ENCODE results near the gene CRYBB3. TPM values are rescaled to one million over a fixed set of nuclear protein-coding genes. Genes with fewer than 3 reads are reported as not detected.

The CRYBB3 gene
- total and polyA plus RNA-seq, 2 of the 4 experiments (the other 2 are of a cell fraction), result not detected

- Histone ChIP-seq H3K27ac (ENCODE audit: insufficient read depth, low read length) (no peak overlapping the region), H2BK20ac (ENCODE audit: low read depth, low read length) (no peak overlapping the region), H3K4me3 (ENCODE audit: insufficient read depth, low read depth, low read length) (no peak overlapping the region), H3K18ac (ENCODE audit: low read depth, low read length) (no peak overlapping the region), H3K9me1 (ENCODE audit: insufficient read depth, low read length) (no peaks in the 10 kb centered on the region), H3K4me1 (ENCODE audit: control insufficient read depth, insufficient read depth, low read length) (no peaks in the 10 kb centered on the region), H4K20me1 (ENCODE audit: insufficient read depth, low read length) (no peaks in the 10 kb centered on the region), H2BK5ac (ENCODE audit: low read depth, low read length, poor library complexity, severe bottlenecking) (no peak overlapping the region), H3K14ac (replicated peaks; ENCODE audit: low read depth, low read length) (no peak overlapping the region), H3K9ac (ENCODE audit: low read depth, low read length) (no peak overlapping the region), H3K23ac (ENCODE audit: low read depth, low read length) (no peak overlapping the region), H2AFZ (replicated peaks; ENCODE audit: low read length, poor library complexity) (no peak overlapping the region), H3K56ac (ENCODE audit: extremely low read depth, insufficient read depth, low read length) (no peak overlapping the region), H4K5ac (ENCODE audit: low read depth, low read length) (no peak overlapping the region), H4K91ac (ENCODE audit: insufficient read depth, low read depth, low read length) (no peak overlapping the region), H2BK15ac (ENCODE audit: low read depth, low read length) (no peak overlapping the region), H3K4me2 (ENCODE audit: low read depth, low read length) (no peak overlapping the region), H3K79me1 (ENCODE audit: low read depth in 1 of 2, low read length in 2 of 2) (no peaks in the 10 kb centered on the region), H3K27me3 (ENCODE audit: control insufficient read depth, insufficient read depth, low read length) (no peaks in the 10 kb centered on the region), H3K4ac (ENCODE audit: low read depth, low read length) (no peak overlapping the region), H2AK5ac (ENCODE audit: low read depth, low read length) (no peak overlapping the region), H3K9me3 (ENCODE audit: control insufficient read depth, insufficient read depth, low read length) (no peaks in the 10 kb centered on the region), H2BK120ac (ENCODE audit: low read depth, low read length) (no peak overlapping the region), H4K8ac (ENCODE audit: low read depth in 2 of 2, low read length in 2 of 2) (no peak overlapping the region), H3K36me3 (ENCODE audit: control insufficient read depth, insufficient read depth, low read length) (no peaks in the 10 kb centered on the region), H2AK9ac (replicated peaks; ENCODE audit: low read depth, low read length, poor library complexity) (no peak overlapping the region)
- no TSS peak for BruUV-seq (replicated peaks)
- intact Hi-C loops (cut with micrococcal nuclease) (no loop called here), in situ Hi-C loops (cut with MboI; ENCODE audit: low sequenced_read_pairs) (no loop called here), dilution Hi-C loops (cut with HindIII; ENCODE audit: low sequenced_read_pairs, unreplicated experiment) (no loop called here)
- ATAC-seq (ENCODE audit: low read depth), result no peak
- no peak for TF ChIP-seq POLR2A (IDR thresholded peaks at IDR 0.05; ENCODE audit: low read depth, low read length)
- no peak for TF ChIP-seq MXI1 (IDR thresholded peaks at IDR 0.05; ENCODE audit: borderline replicate concordance, low read depth, low read length)
- TF ChIP-seq CEBPB (IDR thresholded peaks at IDR 0.05; ENCODE audit: low read depth, low read length), result no peak
- no peak for DNase-seq
- ChIA-PET CTCF (no interaction called here), POLR2A (ENCODE audit: unreplicated experiment) (no interaction called here)
- WGBS, 2 experiments (ENCODE audit: extremely low coverage in 2 of 2, insufficient read length in 1 of 2), result 72% methylated on average over 5 of the region's 11 CpGs; no CpG with 5 or more reads in 1 of the 2 experiments
Observed at GRCh38 chr22:25160120-25160996, 39.3 kb upstream of the CRYBB3 start.
